GM12873 (cell line): ENCODE measurements around the gene STKLD1.

ENCODE experiments used
- CTCF ChIP-seq: IDR thresholded peaks from 2 replicates; pipeline ENCODE4 v1.5.1; 2012; ENCODE audit warnings: low read depth, mild to moderate bottlenecking, moderate library complexity, low read length, control low read depth; ENCODE audit not compliant: insufficient read depth; ENCODE audit errors: missing control alignments

The STKLD1 gene

GRCh38 chr9:133360400-133361393 is 15.5 kb upstream of the STKLD1 start:
- no peak for TF ChIP-seq CTCF

GRCh38 chr9:133361507-133362092 is 14.6 kb upstream of the STKLD1 start:
- TF ChIP-seq CTCF = no peak

GRCh38 chr9:133362359-133363044 is 13.7 kb upstream of the STKLD1 start:
- no peak for TF ChIP-seq CTCF

- TF ChIP-seq CTCF = no peak
These were observed 9.7 kb upstream of the STKLD1 start for GRCh38 chr9:133366435-133366834.

- TF ChIP-seq CTCF = no peak
These were observed 8.9 kb upstream of the STKLD1 start for GRCh38 chr9:133367221-133367620.

GRCh38 chr9:133367778-133368177 is 8.4 kb upstream of the STKLD1 start:
- no peak for TF ChIP-seq CTCF
